Measurements from ENCODE around the gene NSD2.
"Not testable (repeated sequence)": the region's sequence is repeated elsewhere in the genome, so short reads cannot be mapped to it uniquely, and the experiment has no call there.

The NSD2 gene

DNA sequence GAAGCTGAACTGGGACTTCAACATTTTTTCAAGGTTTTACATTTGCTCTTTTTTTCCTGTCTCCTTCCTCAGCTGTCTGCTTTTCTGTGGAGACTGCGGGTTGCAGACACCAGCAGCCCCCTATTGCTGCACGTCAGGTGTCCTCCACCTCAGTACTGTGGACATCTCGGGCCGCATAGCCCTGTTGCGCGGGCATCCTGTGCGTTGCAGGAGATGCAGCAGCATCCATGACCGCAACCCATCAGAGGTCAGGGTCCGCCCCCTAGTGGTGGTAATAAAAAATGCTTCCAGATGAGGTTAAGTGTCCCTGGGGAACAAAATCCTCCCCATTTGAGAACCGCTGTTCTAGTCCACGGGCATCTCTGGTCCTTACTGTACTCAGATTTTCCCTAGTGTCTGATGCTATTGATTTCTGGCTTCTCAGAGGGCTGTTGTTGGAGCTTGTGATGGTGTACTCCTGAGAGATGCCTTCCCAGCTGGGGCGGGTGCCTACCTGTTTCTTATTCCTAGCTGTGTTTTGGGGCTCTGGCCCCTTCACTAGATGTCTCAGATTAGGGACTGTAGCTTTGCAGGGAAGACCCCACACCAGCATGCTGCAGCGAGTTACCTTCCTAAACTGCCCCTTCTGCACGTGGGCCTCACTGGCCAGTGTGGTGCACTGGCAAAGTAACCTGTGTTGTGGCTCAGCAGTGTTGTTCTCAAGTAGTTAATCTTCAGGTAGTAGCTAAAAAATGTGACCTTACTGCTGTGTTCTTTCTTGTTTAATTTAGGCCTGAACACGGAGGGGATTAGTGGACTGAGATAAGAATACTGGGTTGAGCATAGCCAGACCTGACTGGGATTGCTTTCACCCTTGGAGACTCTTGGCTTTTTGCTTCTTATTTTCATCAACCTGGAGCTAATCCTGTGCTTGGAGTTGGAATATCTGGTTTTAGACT is 28.2 kb downstream of the NSD2 start:
- DNase-seq (ENCODE audit: low spot score), result peak; percentile 93

DNA sequence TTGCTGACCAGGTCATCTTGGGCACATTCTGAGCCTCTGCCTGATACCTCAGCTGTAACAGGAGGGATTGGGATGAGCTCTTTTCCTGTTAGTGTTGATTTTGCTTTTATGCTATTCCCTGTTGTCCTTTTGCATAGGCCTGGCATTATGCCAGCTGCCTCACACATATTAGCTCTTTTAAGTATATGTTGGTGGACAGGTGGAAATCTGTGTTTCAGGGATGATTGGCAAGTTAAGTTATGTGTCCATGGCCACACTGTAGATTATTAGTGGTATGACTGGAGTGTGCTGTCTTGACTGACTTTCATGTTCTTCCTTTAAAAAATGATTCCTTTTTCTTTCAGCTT is 28.9 kb downstream of the NSD2 start:
- DNase-seq (ENCODE audit: low spot score), result no peak

DNA sequence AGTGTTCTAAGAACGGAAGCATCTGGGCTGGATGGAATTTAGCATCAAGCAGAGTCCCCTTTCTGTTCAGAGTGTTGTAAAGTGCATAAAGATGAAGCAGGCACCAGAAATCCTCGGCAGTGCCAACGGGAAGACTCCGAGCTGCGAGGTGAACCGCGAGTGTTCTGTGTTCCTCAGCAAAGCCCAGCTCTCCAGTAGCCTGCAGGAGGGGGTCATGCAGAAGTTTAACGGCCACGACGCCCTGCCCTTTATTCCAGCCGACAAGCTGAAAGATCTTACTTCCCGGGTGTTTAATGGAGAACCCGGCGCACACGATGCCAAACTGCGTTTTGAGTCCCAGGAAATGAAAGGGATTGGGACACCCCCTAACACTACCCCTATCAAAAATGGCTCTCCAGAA is 29.4 kb downstream of the NSD2 start:
- no peak for DNase-seq (ENCODE audit: low spot score)

- no peak for DNase-seq (ENCODE audit: low spot score)
Observed at GRCh38 chr4:1901127-1901526, 29.9 kb downstream of the NSD2 start.

GRCh38 chr4:1902243-1902642 is 31.1 kb downstream of the NSD2 start:
- DNase-seq (ENCODE audit: low spot score), result no peak

- no peak for DNase-seq (ENCODE audit: low spot score)
Observed at GRCh38 chr4:1903035-1903434, 31.8 kb downstream of the NSD2 start.

GRCh38 chr4:1904042-1904441 is 32.8 kb downstream of the NSD2 start:
- DNase-seq (ENCODE audit: low spot score), result no peak

DNA sequence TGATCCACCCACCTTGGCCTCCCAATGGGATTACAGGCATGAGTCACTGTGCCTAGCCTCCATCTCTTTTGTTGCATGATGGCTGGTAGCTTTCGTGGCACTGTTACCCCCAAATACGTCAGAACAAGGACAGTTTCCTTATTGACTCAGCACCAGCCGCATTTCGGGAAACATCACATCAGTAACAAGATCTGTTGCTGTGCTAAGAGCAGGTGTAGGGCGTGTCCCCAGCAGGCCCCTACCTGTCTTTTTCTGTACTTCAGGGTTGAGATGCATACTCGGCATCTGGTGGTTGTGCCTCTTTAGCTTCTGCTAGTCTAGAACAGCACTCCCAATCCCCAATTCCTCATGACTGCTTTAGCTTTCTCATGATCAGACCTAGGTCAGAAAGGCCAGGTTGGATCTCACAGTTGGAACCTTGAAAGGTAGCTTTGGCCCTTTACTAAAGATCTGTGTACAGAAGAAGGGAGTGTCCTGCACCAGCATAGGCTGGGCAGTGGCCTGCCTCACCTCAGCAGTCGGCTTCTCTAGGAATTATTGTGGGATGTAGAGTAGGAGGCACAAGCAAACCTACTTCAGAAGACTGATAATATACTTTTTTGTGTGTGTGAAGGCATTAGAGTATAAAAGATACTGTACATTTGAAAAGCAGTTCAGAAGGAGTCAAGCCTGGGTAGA is 36.8 kb downstream of the NSD2 start:
- no peak for DNase-seq (ENCODE audit: low spot score)

DNA sequence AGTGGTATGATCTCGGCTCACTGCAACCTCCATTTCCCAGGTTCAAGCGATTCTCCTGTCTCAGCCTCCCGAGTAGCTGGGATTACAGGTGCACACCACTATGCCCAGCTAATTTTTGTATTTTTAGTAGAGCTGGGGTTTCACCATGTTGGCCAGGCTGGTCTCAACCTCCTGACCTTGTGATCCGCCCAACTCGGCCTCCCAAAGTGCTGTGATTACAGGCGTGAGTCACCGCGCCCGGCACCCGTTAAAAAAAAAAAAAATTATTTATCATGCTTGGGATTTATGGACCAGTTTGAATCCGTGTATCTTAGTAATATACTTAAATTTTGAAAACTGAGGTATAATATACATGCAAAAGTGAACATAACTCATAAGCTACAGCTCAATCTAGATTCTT is 38.5 kb downstream of the NSD2 start:
- not testable (repeated sequence) for DNase-seq (ENCODE audit: low spot score)

- DNase-seq (ENCODE audit: low spot score), result peak; percentile 75
Observed at GRCh38 chr4:1910643-1911042, 39.5 kb downstream of the NSD2 start.

GRCh38 chr4:1911316-1911715 is 40.1 kb downstream of the NSD2 start:
- DNase-seq (ENCODE audit: low spot score), result not testable (repeated sequence)

DNA sequence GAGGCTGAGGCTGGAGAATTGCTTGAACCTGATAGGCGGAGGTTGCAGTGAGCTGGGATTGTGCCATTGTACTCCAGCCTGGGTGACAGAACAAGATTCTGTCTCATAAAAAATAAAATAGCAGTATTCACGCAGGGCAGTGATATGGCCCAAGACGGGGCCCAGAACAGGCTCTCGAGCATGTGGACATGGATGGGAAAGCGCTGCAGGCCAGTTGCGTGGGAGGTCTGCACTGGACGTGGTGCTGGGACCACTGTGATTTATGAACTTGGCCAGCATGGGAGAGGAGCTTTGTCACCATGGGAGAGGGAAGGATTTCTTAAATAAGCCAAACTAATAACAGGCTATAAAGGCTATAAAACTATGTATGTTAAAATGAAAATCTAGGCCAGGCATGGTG is 51.6 kb downstream of the NSD2 start:
- DNase-seq (ENCODE audit: low spot score), result no peak

GRCh38 chr4:1927675-1928074 is 56.5 kb downstream of the NSD2 start:
- no peak for DNase-seq (ENCODE audit: low spot score)

DNA sequence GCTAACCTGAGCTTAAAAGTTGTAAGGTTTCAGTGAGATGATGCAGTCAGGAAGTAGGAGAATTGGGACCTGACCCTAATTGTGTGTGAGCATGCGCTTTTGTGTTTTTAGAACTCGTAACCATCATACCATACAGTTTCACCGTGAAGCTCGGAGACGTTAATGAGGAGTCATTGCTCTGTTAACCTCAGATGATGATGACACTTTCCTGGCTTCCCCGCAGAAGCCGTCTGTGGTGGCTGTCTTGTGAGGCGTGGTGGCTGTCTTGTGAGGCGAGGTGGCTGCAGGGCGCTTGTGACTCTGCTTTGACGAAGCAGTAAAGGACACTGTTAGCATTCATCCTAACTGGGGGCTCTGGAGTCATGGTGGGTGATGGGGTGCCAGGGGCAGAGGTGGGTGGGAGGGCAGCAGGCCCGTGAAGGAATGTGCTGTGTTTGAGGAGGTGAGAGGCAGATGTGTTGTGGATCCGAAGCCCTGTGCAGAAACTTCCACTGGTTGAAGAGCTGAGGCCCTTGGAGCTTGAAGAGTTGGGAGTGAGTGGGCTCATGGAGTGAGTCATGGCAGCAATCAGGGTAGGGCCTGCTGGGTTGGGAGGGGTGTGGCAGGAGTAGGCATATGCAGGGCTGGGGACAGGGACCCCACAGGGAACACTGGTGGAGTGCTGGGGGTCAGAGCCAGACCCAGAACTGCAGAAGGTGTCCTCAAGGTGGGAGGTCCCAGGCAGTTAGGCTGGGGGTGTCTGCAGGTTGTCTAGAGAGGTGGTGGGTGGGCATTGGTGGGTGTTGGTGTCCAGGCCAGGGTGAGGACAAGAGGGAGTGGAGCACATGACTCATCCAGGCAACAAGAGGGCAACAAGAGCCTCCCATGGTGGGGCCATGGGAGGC is 57.4 kb downstream of the NSD2 start:
- no peak for DNase-seq (ENCODE audit: low spot score)

- no peak for DNase-seq (ENCODE audit: low spot score)
Observed at GRCh38 chr4:1932736-1933135, 61.5 kb downstream of the NSD2 start.

DNA sequence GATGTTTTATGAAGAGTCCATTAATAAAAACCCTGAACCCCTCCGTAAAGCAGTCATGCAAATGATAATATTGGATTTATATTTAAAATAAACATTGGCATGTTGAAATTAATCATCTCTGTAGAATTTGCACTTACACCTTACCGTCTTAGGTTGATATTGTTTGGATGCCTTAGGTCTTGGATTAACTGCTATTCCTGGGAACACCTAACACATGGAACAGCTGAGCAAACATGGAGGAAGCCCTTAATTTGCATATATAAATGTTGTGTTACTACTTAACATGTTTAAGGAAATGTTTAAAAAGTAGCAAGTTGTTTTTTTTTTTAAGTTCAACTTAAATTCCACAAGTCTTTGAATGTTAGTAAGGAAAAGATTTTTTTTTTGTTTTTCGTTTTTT is 62.5 kb downstream of the NSD2 start:
- no peak for DNase-seq (ENCODE audit: low spot score)

GRCh38 chr4:1937550-1937949 is 66.4 kb downstream of the NSD2 start:
- DNase-seq (ENCODE audit: low spot score), result no peak

- DNase-seq (ENCODE audit: low spot score), result no peak
Observed at GRCh38 chr4:1938027-1938426, 66.8 kb downstream of the NSD2 start.

- peak; percentile 88 for DNase-seq (ENCODE audit: low spot score)
Observed at GRCh38 chr4:1939664-1940509, 68.7 kb downstream of the NSD2 start.

GRCh38 chr4:1940566-1940965 is 69.4 kb downstream of the NSD2 start:
- no peak for DNase-seq (ENCODE audit: low spot score)

DNA sequence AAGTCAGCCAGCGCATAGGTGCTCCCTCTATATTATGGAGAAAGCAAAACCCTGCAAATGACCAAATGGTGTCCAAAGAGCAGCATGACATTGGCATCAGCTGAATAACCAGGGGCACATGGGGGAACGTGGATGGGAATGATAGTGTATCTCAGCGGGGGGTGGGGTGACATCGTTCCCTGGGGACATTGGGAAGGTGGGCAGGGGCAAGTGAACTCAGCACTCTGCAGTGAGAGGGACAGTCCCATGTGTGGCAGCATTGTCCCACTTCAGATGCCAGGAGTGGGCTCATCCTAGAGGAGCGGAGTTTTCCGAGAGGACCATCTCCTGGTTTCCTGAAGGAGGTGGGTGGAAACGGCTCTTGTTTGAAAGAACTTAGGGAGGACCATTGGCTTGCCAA is 72.7 kb downstream of the NSD2 start:
- no peak for DNase-seq (ENCODE audit: low spot score)

All from AG08395 (cell line).